Nephron (organoid): ENCODE measurements around the gene IL21R.
"Not testable (repeated sequence)": the region's sequence is repeated elsewhere in the genome, so short reads cannot be mapped to it uniquely, and the experiment has no call there.

Source experiments
- H3K27ac Mint-ChIP-seq, 3 experiments: 2 replicates each; pipeline ENCODE4 v1.8.0; 2020; ENCODE audit warnings: mixed read lengths in 3 of 3, mild to moderate bottlenecking in 2 of 3, moderate library complexity in 1 of 3
- H3K27me3 Mint-ChIP-seq: 2 replicates; pipeline ENCODE4 v1.8.0; 2021; ENCODE audit warnings: low read depth, mild to moderate bottlenecking, moderate library complexity, mixed read lengths
- H3K36me3 Mint-ChIP-seq: 2 replicates; pipeline ENCODE4 v1.8.0; 2020; ENCODE audit warnings: low read depth, mixed read lengths
- H3K4me1 Mint-ChIP-seq: 2 replicates; pipeline ENCODE4 v1.8.0; 2020; ENCODE audit warnings: mixed read lengths
- H3K4me3 Mint-ChIP-seq, 3 experiments: 2 replicates each; pipeline ENCODE4 v1.8.0; 2020; ENCODE audit warnings: mild to moderate bottlenecking in 3 of 3, mixed read lengths in 3 of 3, moderate library complexity in 2 of 3
- H3K9me3 Mint-ChIP-seq: 2 replicates; pipeline ENCODE4 v1.8.0; 2020; ENCODE audit warnings: mixed read lengths
- CTCF ChIP-seq, 3 experiments: fragments of 200-600 bp; sonication (generic); IDR thresholded peaks; one replicate each; pipeline ENCODE4 v1.5.0; 2021; ENCODE audit warnings: antibody characterized with exemption in 3 of 3; ENCODE audit not compliant: unreplicated experiment in 3 of 3

IL21R gene

GRCh38 chr16:27455700-27456099, 53.7 kb downstream of the IL21R start:
- no peak overlapping the region for H3K4me3 Mint-ChIP-seq
- H3K27ac Mint-ChIP-seq: no peak overlapping the region
- TF ChIP-seq CTCF (IDR thresholded peaks at IDR 0.05; ENCODE audit: unreplicated experiment in 3 of 3): no peak
- H3K27me3 Mint-ChIP-seq: peaks cover 8% of the 10 kb centered on the region
- H3K4me1 Mint-ChIP-seq: peaks cover 20% of the 10 kb centered on the region
- peaks cover 2% of the 10 kb centered on the region for H3K9me3 Mint-ChIP-seq
- H3K36me3 Mint-ChIP-seq: peaks cover 16% of the 10 kb centered on the region

- H3K9me3 Mint-ChIP-seq, H3K4me3 Mint-ChIP-seq, H3K27me3 Mint-ChIP-seq: not testable (repeated sequence)
- Mint-ChIP-seq H3K4me1 (peaks cover 24% of the 10 kb centered on the region), H3K36me3 (peaks cover 16% of the 10 kb centered on the region), H3K27ac (peak overlapping the region in 1 of 3 experiments; percentile 53)
Observed at GRCh38 chr16:27457605-27457900, 55.6 kb downstream of the IL21R start.

- Mint-ChIP-seq H3K36me3 (peaks cover 17% of the 10 kb centered on the region), H3K27ac (peak overlapping the region; percentile 24 to 41 (median 37)), H3K4me3 (no peak overlapping the region), H3K4me1 (peaks cover 24% of the 10 kb centered on the region), H3K9me3 (no peaks in the 10 kb centered on the region), H3K27me3 (no peaks in the 10 kb centered on the region)
- TF ChIP-seq CTCF (IDR thresholded peaks at IDR 0.05; ENCODE audit: unreplicated experiment in 3 of 3): no peak
Observed at GRCh38 chr16:27458258-27458657, 56.3 kb downstream of the IL21R start.

- TF ChIP-seq CTCF (IDR thresholded peaks at IDR 0.05; ENCODE audit: unreplicated experiment in 3 of 3): no peak
- H3K4me3 Mint-ChIP-seq: no peak overlapping the region
- H3K27ac Mint-ChIP-seq: peak overlapping the region in 1 of 3 experiments; percentile 37
- peaks cover 24% of the 10 kb centered on the region for H3K36me3 Mint-ChIP-seq
- H3K27me3 Mint-ChIP-seq: no peaks in the 10 kb centered on the region
- H3K4me1 Mint-ChIP-seq: peaks cover 24% of the 10 kb centered on the region
- no peaks in the 10 kb centered on the region for H3K9me3 Mint-ChIP-seq
Observed at GRCh38 chr16:27458987-27459688, 57.2 kb downstream of the IL21R start.

GRCh38 chr16:27460213-27460612, 58.2 kb downstream of the IL21R start:
- Mint-ChIP-seq H3K27ac (no peak overlapping the region), H3K27me3 (no peaks in the 10 kb centered on the region), H3K4me3 (no peak overlapping the region), H3K4me1 (peaks cover 24% of the 10 kb centered on the region), H3K9me3 (no peaks in the 10 kb centered on the region), H3K36me3 (peaks cover 27% of the 10 kb centered on the region)
- no peak for TF ChIP-seq CTCF (IDR thresholded peaks at IDR 0.05; ENCODE audit: unreplicated experiment in 3 of 3)

GRCh38 chr16:27460663-27461482, 58.9 kb downstream of the IL21R start:
- no peak for TF ChIP-seq CTCF (IDR thresholded peaks at IDR 0.05; ENCODE audit: unreplicated experiment in 3 of 3)
- peaks cover 34% of the 10 kb centered on the region for H3K36me3 Mint-ChIP-seq
- H3K4me3 Mint-ChIP-seq: no peak overlapping the region
- H3K4me1 Mint-ChIP-seq: peaks cover 24% of the 10 kb centered on the region
- H3K27ac Mint-ChIP-seq: peak overlapping the region in 2 of 3 experiments; percentile 48 to 84
- no peaks in the 10 kb centered on the region for H3K9me3 Mint-ChIP-seq
- no peaks in the 10 kb centered on the region for H3K27me3 Mint-ChIP-seq
